Kasumi-1 (cell line): ENCODE data around the gene CMTR2.
"Not testable (repeated sequence)": the region's sequence is repeated elsewhere in the genome, so short reads cannot be mapped to it uniquely, and the experiment has no call there.

ENCODE experiments used
- DNase-seq, 2 experiments: peaks; one replicate each; lab custom pipeline; 2025; lab: John Stamatoyannopoulos, UW

CMTR2 gene

GRCh38 chr16:71288890-71289731, at the start of gene CMTR2:
TSS of gene CMTR2 (minus strand) at chr16:71289402. CDS start at chr16:71285920, 3,482 bp downstream.
- peak; percentile 94 to 96 for DNase-seq

GRCh38 chr16:71338632-71339031, 49.4 kb upstream of the CMTR2 start:
- DNase-seq: no peak

- DNase-seq: no peak
Observed at GRCh38 chr16:71338193-71338592, 49.0 kb upstream of the CMTR2 start.

GRCh38 chr16:71337631-71338030, 48.4 kb upstream of the CMTR2 start:
- DNase-seq: no peak

- DNase-seq: no peak
Observed at GRCh38 chr16:71328151-71328550, 38.9 kb upstream of the CMTR2 start.

- DNase-seq: no peak
Observed at GRCh38 chr16:71327720-71328119, 38.5 kb upstream of the CMTR2 start.

GRCh38 chr16:71319999-71320398, 30.8 kb upstream of the CMTR2 start:
- DNase-seq: no peak

GRCh38 chr16:71315269-71315668, 26.1 kb upstream of the CMTR2 start:
- no peak for DNase-seq

GRCh38 chr16:71313591-71313990, 24.4 kb upstream of the CMTR2 start:
- DNase-seq: not testable (repeated sequence)

- DNase-seq: peak; percentile 11 to 43
Observed at GRCh38 chr16:71311553-71312158, 22.5 kb upstream of the CMTR2 start.

GRCh38 chr16:71303938-71304337, 14.7 kb upstream of the CMTR2 start:
- DNase-seq: no peak

GRCh38 chr16:71297341-71297634, 8.1 kb upstream of the CMTR2 start:
- DNase-seq: no peak

GRCh38 chr16:71296584-71297340, 7.6 kb upstream of the CMTR2 start:
- no peak for DNase-seq

- no peak for DNase-seq
Observed at GRCh38 chr16:71295950-71296349, 6.7 kb upstream of the CMTR2 start.

- DNase-seq: no peak
Observed at GRCh38 chr16:71293919-71294318, 4.7 kb upstream of the CMTR2 start.

GRCh38 chr16:71292095-71292494, 2.9 kb upstream of the CMTR2 start:
- DNase-seq: not testable (repeated sequence)

GRCh38 chr16:71289732-71290062, 495 bp upstream of the CMTR2 start:
- DNase-seq: no peak

- no peak for DNase-seq
Observed at GRCh38 chr16:71288570-71288889, 672 bp downstream of the CMTR2 start.

- DNase-seq: no peak
Observed at GRCh38 chr16:71287911-71288310, 1.3 kb downstream of the CMTR2 start.

- DNase-seq: no peak
Observed at GRCh38 chr16:71287454-71287853, 1.7 kb downstream of the CMTR2 start.

- no peak for DNase-seq
Observed at GRCh38 chr16:71283612-71284011, 5.6 kb downstream of the CMTR2 start.

GRCh38 chr16:71282943-71283342, 6.3 kb downstream of the CMTR2 start:
- no peak for DNase-seq

GRCh38 chr16:71276589-71277334, 12.4 kb downstream of the CMTR2 start:
- DNase-seq: no peak
